Activated CD8-positive, alpha-beta memory T cell treated with anti-CD3 and anti-CD28 coated beads, Interleukin-2, amount 10 ng/mL, durations not matched to agents 7 days and 5 days (primary cell): ENCODE measurements around the gene CDK4. TPM values are rescaled to one million over a fixed set of nuclear protein-coding genes. Genes with fewer than 3 reads are reported as not detected.

Experiments used
- ATAC-seq: fragments of 150-1000 bp; cut with Tn5 transposase; one replicate; pipeline ENCODE4 v1.10.0; 2021; ENCODE audit warnings: moderate library complexity
- CTCF ChIA-PET: fragments of 350-600 bp; sonication (Branson Sonifier 250); formaldehyde crosslinking; loops from one replicate; lab custom pipeline; 2021; ENCODE audit warnings: antibody characterized with exemption; lab: Charles Lee
- DNase-seq: peaks from one replicate; pipeline ENCODE4 v3.0.0-alpha.2; 2020
- H3K27ac Mint-ChIP-seq: one replicate; pipeline ENCODE4 v1.8.0; 2021; ENCODE audit warnings: mild to moderate bottlenecking, mixed read lengths
- H3K27me3 Mint-ChIP-seq: one replicate; pipeline ENCODE4 v1.8.0; 2021; ENCODE audit warnings: mixed read lengths
- H3K36me3 Mint-ChIP-seq: one replicate; pipeline ENCODE4 v1.8.0; 2021; ENCODE audit warnings: mild to moderate bottlenecking, mixed read lengths
- H3K4me1 Mint-ChIP-seq: one replicate; pipeline ENCODE4 v1.8.0; 2021; ENCODE audit warnings: mixed read lengths
- H3K4me3 Mint-ChIP-seq: one replicate; pipeline ENCODE4 v1.8.0; 2021; ENCODE audit warnings: mild to moderate bottlenecking, moderate library complexity, mixed read lengths
- H3K9me3 Mint-ChIP-seq: one replicate; pipeline ENCODE4 v1.8.0; 2022; ENCODE audit warnings: low read depth, mixed read lengths
- total RNA-seq, 2 experiments: library from RNA; stranded (reverse); gene quantifications; one replicate each; pipeline ENCODE4 v1.2.3, GENCODE V29; 2021

Gene CDK4
- total RNA-seq, 2 experiments from 2014 or later: 127 to 167 TPM

DNA sequence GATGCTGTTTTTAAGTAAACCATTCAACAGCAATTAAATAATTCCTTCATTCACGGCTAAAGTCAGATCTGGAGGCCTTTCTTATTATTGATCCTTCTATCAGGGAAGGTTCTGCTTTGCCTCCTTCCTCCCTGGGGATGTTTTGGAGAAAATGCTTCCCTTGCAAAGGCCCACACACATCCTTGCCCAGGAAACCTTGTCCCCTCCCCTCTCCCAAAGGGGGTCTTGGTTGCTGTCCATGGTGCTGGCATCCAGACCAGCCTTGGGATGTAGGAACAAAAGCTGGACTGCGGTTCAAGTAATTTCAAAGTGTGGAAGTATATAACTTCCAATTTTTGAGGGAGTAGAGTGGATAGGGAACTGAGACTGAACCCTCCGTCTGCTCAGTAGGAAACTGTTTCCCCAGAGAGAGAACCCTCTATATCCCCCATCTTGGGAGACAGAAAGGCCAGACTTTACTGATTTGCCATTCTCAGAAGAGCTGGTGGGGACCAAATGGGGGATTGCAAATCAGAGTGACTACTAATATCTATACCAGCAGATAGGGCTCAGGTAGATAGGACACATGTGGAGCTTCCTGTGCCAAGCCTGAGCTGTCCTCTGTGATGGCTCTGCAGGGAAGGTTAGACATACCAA, 8.4 kb upstream of the CDK4 start:
- CTCF ChIA-PET: interaction anchor here (1.0 to 2.2 kb wide), 11 partner anchors 11 to 153 kb away, joined by 3 to 10 read pairs (median 4); partner anchors contain the start of genes TSFM and TSPAN31
- H3K4me3 Mint-ChIP-seq: no peak overlapping the region
- H3K27ac Mint-ChIP-seq: no peak overlapping the region

DNA sequence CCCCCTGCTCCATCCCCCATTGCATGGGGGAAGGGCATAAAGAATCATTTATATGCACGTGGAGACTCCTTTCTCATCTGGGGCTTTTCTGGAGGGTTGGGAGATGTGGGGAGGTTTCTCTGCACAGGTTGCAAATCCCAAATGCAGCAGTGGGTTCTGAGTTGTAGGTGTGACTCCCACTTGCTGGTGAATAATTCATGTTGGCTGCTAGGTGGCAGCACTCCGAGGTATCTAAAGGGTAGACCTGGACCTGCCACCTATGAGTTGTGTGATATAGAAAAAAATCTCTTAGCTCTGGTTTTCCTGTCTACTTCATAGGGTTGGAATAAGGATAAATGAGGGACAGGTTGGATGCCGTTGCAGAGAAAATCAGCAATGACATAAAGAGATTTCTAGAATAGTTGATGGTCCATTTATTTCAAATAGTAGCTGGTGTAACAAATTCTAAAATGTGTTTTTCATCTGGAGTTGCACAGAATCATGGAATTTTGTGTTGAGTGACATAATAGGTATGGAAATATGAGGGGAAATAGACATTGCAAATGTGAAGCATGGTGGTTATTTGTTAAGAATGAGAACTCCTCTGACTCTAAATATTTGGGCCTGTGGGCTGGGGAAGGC, 7.4 kb upstream of the CDK4 start:
- no peak for DNase-seq
- Mint-ChIP-seq H3K27ac (no peak overlapping the region), H3K4me3 (no peak overlapping the region), H3K36me3 (peaks cover 21% of the 10 kb centered on the region), H3K4me1 (peaks cover 26% of the 10 kb centered on the region), H3K9me3 (no peaks in the 10 kb centered on the region), H3K27me3 (no peaks in the 10 kb centered on the region)
- ATAC-seq: no peak
- CTCF ChIA-PET: interaction anchor here (0.6 to 2.2 kb wide), 24 partner anchors 8 to 447 kb away, joined by 3 to 11 read pairs (median 4); partner anchors contain the start of genes AVIL, EEF1AKMT3, METTL1 and TSFM

More for the DNA sequence above, 8.4 kb upstream of the CDK4 start:
- Mint-ChIP-seq H3K27me3 (peaks cover 3% of the 10 kb centered on the region), H3K9me3 (no peaks in the 10 kb centered on the region), H3K36me3 (peaks cover 20% of the 10 kb centered on the region), H3K4me1 (peaks cover 30% of the 10 kb centered on the region)
- DNase-seq: no peak
- ATAC-seq: no peak

DNA sequence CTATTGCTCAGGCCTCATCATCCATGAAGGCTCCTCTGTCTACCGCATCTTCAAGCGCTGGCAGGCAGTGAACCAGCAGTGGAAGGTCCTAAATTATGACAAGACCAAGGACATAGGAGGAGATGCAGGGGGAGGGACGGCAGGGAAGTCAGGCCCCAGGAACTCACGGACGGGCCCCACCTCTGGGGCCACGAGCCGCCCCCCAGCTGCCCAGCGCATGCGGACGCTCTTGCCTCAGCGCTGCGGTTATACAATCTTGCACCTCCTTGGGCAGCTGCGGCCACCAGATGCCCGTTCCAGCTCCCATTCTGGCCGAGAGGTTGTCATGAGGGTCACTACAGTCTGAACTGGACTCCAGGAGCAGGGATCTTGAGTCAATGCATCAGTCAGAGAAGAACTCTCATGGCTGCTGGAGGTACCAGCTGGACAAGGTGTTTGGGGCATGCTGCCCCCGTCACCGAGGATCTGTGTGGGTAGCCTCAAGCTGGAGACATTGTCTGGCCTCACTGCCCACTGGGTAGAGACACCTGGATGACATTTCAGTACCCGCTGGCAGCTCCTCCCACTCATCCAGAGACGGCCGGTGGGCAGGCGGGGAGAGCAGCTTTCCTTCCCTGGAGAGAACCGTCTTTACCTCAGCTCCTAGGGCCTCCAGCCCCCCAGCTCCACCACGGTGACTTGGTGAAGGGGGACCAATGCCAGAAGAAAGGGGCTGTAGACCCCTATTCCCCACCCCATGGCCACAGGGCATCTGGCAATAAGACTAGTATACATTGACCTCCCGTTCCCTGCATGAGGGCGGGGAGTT, 6.6 kb upstream of the CDK4 start:
- no peaks in the 10 kb centered on the region for H3K9me3 Mint-ChIP-seq
- H3K27ac Mint-ChIP-seq: no peak overlapping the region
- H3K36me3 Mint-ChIP-seq: peaks cover 22% of the 10 kb centered on the region
- H3K4me1 Mint-ChIP-seq: peaks cover 26% of the 10 kb centered on the region
- no peak overlapping the region for H3K4me3 Mint-ChIP-seq
- H3K27me3 Mint-ChIP-seq: no peaks in the 10 kb centered on the region
- DNase-seq: no peak
- no peak for ATAC-seq
- CTCF ChIA-PET: interaction anchor here (0.8 to 2.2 kb wide), 14 partner anchors 9 to 175 kb away, joined by 3 to 11 read pairs (median 5); partner anchors contain the start of genes AVIL and EEF1AKMT3

DNA sequence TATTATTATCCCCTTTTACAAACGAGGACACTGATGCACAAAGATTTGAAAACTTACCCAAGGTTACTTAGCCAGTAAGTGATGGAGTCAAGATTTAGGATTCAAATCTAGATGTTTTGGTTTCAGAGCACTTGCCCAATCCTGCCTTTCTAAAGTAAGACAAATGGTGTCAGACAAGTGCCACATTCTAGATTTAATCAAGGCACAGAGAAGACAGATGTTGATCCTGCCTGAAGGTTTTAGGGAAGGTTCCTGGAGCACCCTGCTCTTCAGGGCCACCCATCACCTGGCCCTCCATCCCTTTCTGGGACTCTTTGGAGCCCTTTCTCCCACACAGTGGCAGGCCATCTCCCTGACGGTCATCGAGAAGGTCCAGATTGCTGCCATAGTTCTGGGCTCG, 5.7 kb upstream of the CDK4 start:
- Mint-ChIP-seq H3K27ac (no peak overlapping the region), H3K27me3 (no peaks in the 10 kb centered on the region), H3K4me1 (peaks cover 35% of the 10 kb centered on the region), H3K36me3 (peaks cover 17% of the 10 kb centered on the region), H3K4me3 (no peak overlapping the region), H3K9me3 (no peaks in the 10 kb centered on the region)
- no peak for ATAC-seq
- no peak for DNase-seq
- CTCF ChIA-PET: interaction anchor here (1.2 to 2.9 kb wide), 5 partner anchors 9 to 45 kb away, joined by 3 to 48 read pairs (median 17); partner anchors contain the start of genes CYP27B1 and TSPAN31

DNA sequence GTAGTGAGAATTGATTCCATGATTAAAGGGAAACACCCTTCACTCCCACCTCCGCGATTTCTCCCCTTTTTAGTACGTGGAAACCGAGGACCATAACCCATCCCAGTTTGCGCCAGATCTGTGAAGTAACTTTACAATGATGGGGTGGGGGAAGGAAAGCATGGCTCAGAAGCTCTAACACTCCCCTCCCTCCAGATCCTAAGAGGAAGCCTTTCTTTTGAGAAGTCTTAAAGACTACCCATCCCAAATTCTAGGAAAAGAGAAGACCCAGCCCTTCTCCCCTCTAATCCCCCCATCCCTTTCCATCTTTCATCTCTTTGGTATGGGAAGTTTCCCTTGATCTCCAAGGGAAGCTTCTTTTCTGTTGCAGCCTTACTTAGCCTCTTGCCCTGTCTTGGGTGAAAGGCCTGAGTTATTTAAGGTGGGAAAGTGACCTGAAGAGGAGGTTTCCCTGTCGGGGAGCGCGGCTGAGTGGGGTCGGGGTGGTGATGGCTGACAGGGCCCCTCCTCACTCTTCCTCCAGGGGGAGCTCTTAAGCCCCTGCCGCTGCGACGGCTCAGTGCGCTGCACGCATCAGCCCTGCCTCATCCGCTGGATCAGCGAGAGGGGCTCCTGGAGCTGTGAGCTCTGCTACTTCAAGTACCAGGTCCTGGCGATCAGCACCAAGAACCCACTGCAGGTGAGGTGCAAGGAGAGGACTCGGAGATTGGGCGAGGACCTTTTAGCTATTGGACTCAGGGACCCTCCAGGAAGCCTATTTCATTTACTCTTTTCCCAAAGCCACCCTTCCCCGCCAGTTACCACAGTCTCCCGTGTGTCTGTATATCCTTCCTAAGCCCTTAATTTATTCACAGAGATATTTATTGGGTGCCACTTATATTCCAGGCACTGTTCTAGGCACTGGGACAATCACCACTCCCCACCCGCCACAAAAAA, 4.6 kb upstream of the CDK4 start:
- DNase-seq: peak; percentile 81
- peak; percentile 25 for ATAC-seq
- Mint-ChIP-seq H3K27me3 (no peaks in the 10 kb centered on the region), H3K9me3 (no peaks in the 10 kb centered on the region), H3K27ac (peak overlapping the region; percentile 75), H3K36me3 (peaks cover 14% of the 10 kb centered on the region), H3K4me3 (peak overlapping the region; percentile 71), H3K4me1 (peaks cover 41% of the 10 kb centered on the region)
- CTCF ChIA-PET: interaction anchor here (0.6 to 3.5 kb wide), 32 partner anchors 8 to 327 kb away, joined by 3 to 48 read pairs (median 5); partner anchors contain the start of genes CYP27B1, EEF1AKMT3, GLI1 and METTL1

DNA sequence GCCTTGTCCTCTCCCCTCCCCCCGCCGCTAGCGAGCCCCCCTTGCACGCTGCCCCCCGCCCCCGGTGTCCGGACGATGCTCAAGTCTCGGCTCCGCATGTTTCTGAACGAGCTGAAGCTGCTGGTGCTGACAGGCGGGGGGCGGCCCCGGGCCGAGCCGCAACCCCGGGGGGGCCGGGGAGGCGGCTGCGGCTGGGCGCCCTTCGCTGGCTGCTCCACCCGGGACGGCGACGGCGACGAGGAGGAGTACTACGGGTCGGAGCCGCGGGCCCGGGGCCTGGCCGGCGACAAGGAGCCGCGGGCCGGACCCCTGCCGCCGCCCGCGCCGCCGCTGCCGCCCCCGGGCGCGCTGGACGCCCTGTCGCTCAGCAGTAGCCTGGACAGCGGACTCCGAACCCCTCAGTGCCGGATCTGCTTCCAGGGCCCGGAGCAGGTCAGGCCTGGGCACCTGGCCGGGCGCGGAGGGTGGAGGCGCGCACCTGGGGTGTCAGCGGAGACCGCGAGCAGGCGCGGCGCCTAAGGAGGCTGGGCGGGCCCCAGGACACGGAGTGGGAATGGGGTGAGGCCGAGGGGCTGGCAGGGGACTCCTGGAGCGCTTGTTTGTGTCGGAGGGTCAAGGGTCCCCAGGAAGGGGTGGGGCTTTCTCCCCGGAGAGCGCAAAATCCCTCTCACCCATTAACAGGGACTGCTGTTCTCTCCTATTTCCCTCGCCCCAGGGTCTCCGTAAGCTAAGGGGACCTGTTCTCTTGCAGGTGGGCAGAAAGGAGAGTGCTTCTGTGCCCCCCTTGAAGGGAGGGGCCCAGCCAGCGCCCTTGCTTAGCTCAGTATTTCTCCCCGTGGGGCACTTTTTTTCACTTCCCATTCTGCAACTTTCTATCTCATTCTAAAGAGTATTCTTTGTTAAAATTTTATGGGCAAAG, 3.6 kb upstream of the CDK4 start:
- ATAC-seq (no peak), DNase-seq (no peak)
- peaks cover 18% of the 10 kb centered on the region for H3K36me3 Mint-ChIP-seq
- peak overlapping the region; percentile 75 for H3K27ac Mint-ChIP-seq
- no peaks in the 10 kb centered on the region for H3K27me3 Mint-ChIP-seq
- CTCF ChIA-PET: interaction anchor here (1.0 to 3.5 kb wide), 21 partner anchors 7 to 326 kb away, joined by 3 to 48 read pairs (median 6); partner anchors contain the start of genes CYP27B1, EEF1AKMT3, GLI1 and METTL1
- H3K4me3 Mint-ChIP-seq: peak overlapping the region; percentile 71
- peaks cover 50% of the 10 kb centered on the region for H3K4me1 Mint-ChIP-seq
- no peaks in the 10 kb centered on the region for H3K9me3 Mint-ChIP-seq

DNA sequence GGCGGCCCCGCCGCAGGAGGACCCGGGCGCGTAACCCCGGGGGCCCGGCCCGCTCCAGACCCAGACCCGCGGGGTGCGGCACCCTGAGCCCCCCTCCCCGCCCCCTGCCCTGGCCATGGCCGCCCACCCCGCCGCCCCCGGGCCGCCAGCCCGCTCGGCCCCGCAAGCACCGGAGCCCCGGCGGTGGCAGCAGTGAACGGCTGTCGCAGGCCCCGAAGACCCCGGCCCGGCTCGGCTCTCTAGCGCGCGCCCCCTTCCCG, 3.0 kb upstream of the CDK4 start:
- peaks cover 55% of the 10 kb centered on the region for H3K4me1 Mint-ChIP-seq

DNA sequence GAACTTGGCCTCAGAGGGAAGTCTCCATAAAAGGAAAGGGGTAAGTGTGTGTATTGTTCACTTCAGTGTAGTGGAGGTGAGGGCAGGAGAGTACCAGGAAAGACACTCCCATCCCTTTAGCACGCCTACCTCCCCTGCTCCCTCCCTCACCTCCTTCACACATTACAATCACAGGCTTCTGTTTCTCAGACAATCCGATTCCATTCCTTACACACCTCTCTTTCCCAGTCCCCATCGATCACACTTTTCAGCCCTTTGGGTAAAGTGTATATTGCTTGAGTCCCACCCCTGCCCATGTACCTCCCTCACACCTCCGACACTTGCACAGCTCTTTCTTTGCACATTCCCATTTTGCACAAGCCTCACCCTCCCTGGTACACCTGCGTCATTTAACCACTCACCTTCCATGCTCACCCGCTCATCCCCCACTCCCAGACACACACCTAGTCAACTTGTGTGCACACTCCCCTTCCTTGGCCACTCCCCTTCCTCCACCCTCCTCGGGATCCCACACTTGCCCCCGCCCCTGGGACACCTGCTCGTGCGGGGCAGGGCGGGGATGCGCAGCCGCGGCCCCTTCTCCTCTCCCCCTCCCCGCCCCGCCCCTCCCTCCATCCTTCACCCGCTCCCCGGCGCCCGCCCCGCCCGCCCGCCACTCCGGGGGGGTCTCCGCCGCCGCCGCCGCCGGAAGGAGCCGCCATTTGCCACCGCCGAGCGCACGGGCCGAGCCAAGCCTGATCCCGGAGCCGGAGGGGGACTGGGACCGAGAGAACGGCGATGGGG, 2.5 kb upstream of the CDK4 start, which contains the start of gene MARCHF9:
Gene MARCHF9, plus strand, starts transcription at position 693 of the 783 bp plus-strand sequence. CDS start 426 bp downstream, outside the sequence.
- peak; percentile 90 for DNase-seq
- CTCF ChIA-PET: interaction anchor here (1.1 to 3.5 kb wide), 5 partner anchors 9 to 149 kb away, joined by 4 to 48 read pairs (median 10); partner anchors contain the start of genes CYP27B1 and TSPAN31
- peak; percentile 49 for ATAC-seq
- Mint-ChIP-seq H3K27ac (peak within 1 kb of the TSS; percentile 81), H3K27me3 (no peaks in the 10 kb centered on the region), H3K9me3 (no peaks in the 10 kb centered on the region), H3K36me3 (peaks cover 25% of the 10 kb centered on the region), H3K4me1 (peaks cover 56% of the 10 kb centered on the region), H3K4me3 (peak within 1 kb of the TSS; percentile 82)

More for the DNA sequence above, 3.0 kb upstream of the CDK4 start:
- no peak overlapping the region for H3K27ac Mint-ChIP-seq
- no peaks in the 10 kb centered on the region for H3K9me3 Mint-ChIP-seq
- no peak for ATAC-seq
- H3K36me3 Mint-ChIP-seq: peaks cover 24% of the 10 kb centered on the region
- H3K4me3 Mint-ChIP-seq: no peak overlapping the region
- H3K27me3 Mint-ChIP-seq: no peaks in the 10 kb centered on the region
- CTCF ChIA-PET: interaction anchor here (1.5 to 3.5 kb wide), 4 partner anchors 8 to 149 kb away, joined by 5 to 48 read pairs (median 24); partner anchors contain the start of gene CYP27B1
- no peak for DNase-seq

DNA sequence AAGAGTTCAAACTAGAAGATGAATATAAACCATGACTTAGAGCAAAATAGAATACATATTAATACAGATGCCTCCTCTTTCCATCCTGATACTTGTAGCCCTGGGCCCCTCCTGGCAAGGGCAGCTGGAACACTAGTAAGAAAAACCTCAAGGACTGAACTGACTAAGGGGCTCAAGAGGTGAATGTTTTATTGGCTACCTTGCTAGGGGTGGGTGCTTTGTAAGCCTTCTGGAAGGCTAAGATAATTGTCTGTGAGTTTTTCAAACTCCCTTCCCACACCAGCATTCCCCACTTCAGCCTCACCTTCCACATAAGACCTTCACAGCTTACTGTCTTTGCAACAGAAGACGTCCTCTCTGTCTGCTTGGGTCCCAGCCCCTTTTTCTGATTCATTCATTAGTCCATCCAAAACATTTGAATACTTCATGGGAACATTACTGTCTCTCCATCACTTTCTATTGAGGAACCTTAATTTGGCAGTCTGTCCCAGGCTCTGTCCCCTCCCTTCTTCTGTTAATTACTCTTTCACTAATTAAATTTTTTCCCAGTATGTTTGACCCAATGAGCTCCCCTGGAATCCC, 1.7 kb upstream of the CDK4 start:
- H3K9me3 Mint-ChIP-seq: no peaks in the 10 kb centered on the region
- peaks cover 55% of the 10 kb centered on the region for H3K4me1 Mint-ChIP-seq
- no peak for DNase-seq
- no peaks in the 10 kb centered on the region for H3K27me3 Mint-ChIP-seq
- H3K27ac Mint-ChIP-seq: peak overlapping the region; percentile 81
- ATAC-seq: no peak
- CTCF ChIA-PET: interaction anchor here (1.1 to 3.5 kb wide), 4 partner anchors 9 to 150 kb away, joined by 4 to 37 read pairs (median 8); partner anchors contain the start of gene TSPAN31
- H3K4me3 Mint-ChIP-seq: peak overlapping the region; percentile 82
- peaks cover 29% of the 10 kb centered on the region for H3K36me3 Mint-ChIP-seq

DNA sequence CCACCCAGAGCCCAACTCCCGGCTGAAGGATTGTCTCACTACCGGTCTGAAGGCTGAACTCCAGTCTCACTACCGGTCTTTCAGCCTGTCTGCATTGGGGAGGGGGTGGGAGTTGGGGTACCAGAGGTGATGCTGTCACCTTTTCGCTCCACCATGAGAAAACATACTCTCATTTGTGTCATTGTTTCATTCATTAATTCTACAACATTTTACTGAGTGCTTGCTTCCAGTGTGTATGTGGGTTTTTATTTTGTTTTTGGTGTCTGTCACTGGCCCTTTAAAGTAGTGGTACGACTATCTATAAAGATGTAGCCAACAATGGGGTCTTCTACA, 524 bp upstream of the CDK4 start:
- H3K4me1 Mint-ChIP-seq: peaks cover 55% of the 10 kb centered on the region
- DNase-seq (no peak), ATAC-seq (no peak)
- CTCF ChIA-PET: interaction anchor here (0.9 to 1.2 kb wide), 2 partner anchors 27 to 31 kb away, joined by 3 read pairs; no protein-coding TSS in a partner anchor
- no peaks in the 10 kb centered on the region for H3K9me3 Mint-ChIP-seq
- no peaks in the 10 kb centered on the region for H3K27me3 Mint-ChIP-seq
- peak overlapping the region; percentile 93 for H3K4me3 Mint-ChIP-seq
- peaks cover 28% of the 10 kb centered on the region for H3K36me3 Mint-ChIP-seq
- H3K27ac Mint-ChIP-seq: peak overlapping the region; percentile 87
